GM12878 (cell line): ENCODE results near the gene GADL1. TPM values are rescaled to one million over a fixed set of nuclear protein-coding genes. Genes with fewer than 3 reads are reported as not detected.

Experiments
- ATAC-seq: fragments of 200-7000 bp; cut with Tn5 transposase; 3 replicates; pipeline ENCODE4 v1.9.1; 2020; ENCODE audit warnings: mild to moderate bottlenecking, moderate library complexity
- BruUV-seq: library from RNA; stranded (reverse); fragments of 400-500 nt; replicated peaks from 2 replicates; lab custom pipeline; 2021; lab: Mats Ljungman, UMichigan
- CTCF ChIA-PET: fragments of 300-600 bp; sonication (Branson Sonifier 250); formaldehyde crosslinking; extraction: SDS; loops from one replicate; lab custom pipeline; 2021; ENCODE audit warnings: inconsistent platforms; lab: Yijun Ruan, JAX
- POLR2A ChIA-PET: fragments of 350-600 bp; formaldehyde crosslinking; extraction: SDS; loops from one replicate; lab custom pipeline; 2021; ENCODE audit warnings: inconsistent platforms; lab: Charles Lee
- RAD21 ChIA-PET: fragments of 300-600 bp; sonication (Branson Sonifier 250); formaldehyde crosslinking; loops from one replicate; lab custom pipeline; 2023; ENCODE audit warnings: antibody characterized with exemption; ENCODE audit not compliant: unreplicated experiment; lab: Charles Lee
- SMC1A ChIA-PET: fragments of 300-600 bp; sonication (Branson Sonifier 250); formaldehyde crosslinking; loops from one replicate; lab custom pipeline; 2023; ENCODE audit not compliant: unreplicated experiment, uncharacterized antibody; lab: Charles Lee
- DNase-seq: peaks from one replicate; pipeline ENCODE4 v3.0.0-alpha.2; 2011; ENCODE audit warnings: low read depth, low spot score
- FAIRE-seq: peaks from 3 replicates; lab custom pipeline; 2011; peaks lifted over from hg19 to GRCh38; lab: Jason Lieb, UNC
- H2AFZ ChIP-seq: 2 replicates; pipeline ENCODE4 v1.6.0; 2011; ENCODE audit warnings: low read depth, low read length, control low read depth; ENCODE audit not compliant: control insufficient read depth
- H3K27ac ChIP-seq: 2 replicates; pipeline ENCODE4 v1.5.1; 2011; ENCODE audit warnings: control low read depth; ENCODE audit not compliant: control insufficient read depth, insufficient read depth
- H3K27me3 ChIP-seq, 2 experiments: replicated peaks in 1 of 2; 2 replicates each; pipeline versions ENCODE4 v1.6.0 to v1.6.1; 2011; ENCODE audit warnings: low read length in 1 of 2; ENCODE audit not compliant: control insufficient read depth in 2 of 2, insufficient read depth in 2 of 2
- H3K36me3 ChIP-seq, 2 experiments: 2 replicates each; pipeline ENCODE4 v1.5.1; 2011; ENCODE audit warnings: low read length in 1 of 2; ENCODE audit not compliant: control insufficient read depth in 2 of 2, insufficient read depth in 2 of 2
- H3K4me1 ChIP-seq: 2 replicates; pipeline ENCODE4 v1.6.1; 2011; ENCODE audit warnings: mild to moderate bottlenecking, low read length, moderate library complexity, mixed read lengths; ENCODE audit not compliant: control insufficient read depth, insufficient read depth
- H3K4me2 ChIP-seq: 2 replicates; pipeline ENCODE4 v1.6.0; 2011; ENCODE audit warnings: control low read depth; ENCODE audit not compliant: control insufficient read depth, insufficient read depth
- H3K4me3 ChIP-seq: fragments of 200-600 bp; sonication (generic); 2 replicates; pipeline ENCODE4 v1.5.1; 2016
- H3K79me2 ChIP-seq: 2 replicates; pipeline ENCODE4 v1.6.0; 2011; ENCODE audit warnings: low read length; ENCODE audit not compliant: control insufficient read depth, insufficient read depth
- H3K9ac ChIP-seq: 2 replicates; pipeline ENCODE4 v1.8.0; 2011; ENCODE audit warnings: low read length, control low read depth, mixed read lengths; ENCODE audit not compliant: control insufficient read depth, insufficient read depth
- H3K9me3 ChIP-seq: replicated peaks from 3 replicates; pipeline ENCODE4 v1.5.1; 2011; ENCODE audit warnings: mild to moderate bottlenecking, low read length; ENCODE audit not compliant: control insufficient read depth, insufficient read depth
- H4K20me1 ChIP-seq: 2 replicates; pipeline ENCODE4 v1.6.0; 2011; ENCODE audit not compliant: control insufficient read depth, insufficient read depth
- BMI1 ChIP-seq: fragments of 450-650 bp; IDR thresholded peaks from 2 replicates; pipeline ENCODE4 v1.6.1; 2016; ENCODE audit warnings: mild to moderate bottlenecking, moderate library complexity, borderline replicate concordance
- CHD1 ChIP-seq: IDR thresholded peaks from 2 replicates; pipeline ENCODE4 v1.6.1; 2012; ENCODE audit warnings: low read depth, low read length, improper control_type of control experiment
- E2F4 ChIP-seq: IDR thresholded peaks from 2 replicates; pipeline ENCODE4 v1.6.1; 2012; ENCODE audit warnings: low read depth, low read length, improper control_type of control experiment
- JUND ChIP-seq: IDR thresholded peaks from 2 replicates; pipeline ENCODE4 v1.6.1; 2012; ENCODE audit warnings: low read depth, mild to moderate bottlenecking, low read length, improper control_type of control experiment, moderate library complexity
- KLF5 ChIP-seq: fragments of 450-650 bp; IDR thresholded peaks from 2 replicates; pipeline ENCODE4 v1.6.1; 2014; ENCODE audit warnings: mild to moderate bottlenecking; ENCODE audit not compliant: partially characterized antibody
- MAX ChIP-seq: IDR thresholded peaks from 2 replicates; pipeline ENCODE4 v1.6.1; 2012; ENCODE audit warnings: low read depth, low read length, improper control_type of control experiment
- MEF2B ChIP-seq: fragments of 450-650 bp; IDR thresholded peaks from 2 replicates; pipeline ENCODE4 v1.6.1; 2018; ENCODE audit warnings: mild to moderate bottlenecking, moderate library complexity; ENCODE audit not compliant: partially characterized antibody, poor library complexity, severe bottlenecking
- NFIC ChIP-seq: IDR thresholded peaks from 2 replicates; pipeline ENCODE4 v1.6.1; 2012; ENCODE audit warnings: low read depth, mild to moderate bottlenecking, inconsistent platforms, low read length, moderate library complexity
- NR2C2 ChIP-seq: IDR thresholded peaks from 2 replicates; pipeline ENCODE4 v1.6.1; 2011; ENCODE audit warnings: borderline replicate concordance, low read depth; ENCODE audit not compliant: control insufficient read depth, insufficient read length
- NR2F1 ChIP-seq: fragments of 450-650 bp; conservative IDR thresholded peaks from 2 replicates; pipeline ENCODE4 v1.6.1; 2017; ENCODE audit warnings: mild to moderate bottlenecking
- NRF1 ChIP-seq: conservative IDR thresholded peaks from 2 replicates; pipeline ENCODE4 v1.6.1; 2011; ENCODE audit warnings: mild to moderate bottlenecking, low read depth, low read length, improper control_type of control experiment
- RCOR1 ChIP-seq: conservative IDR thresholded peaks from 2 replicates; pipeline ENCODE4 v1.6.1; 2012; ENCODE audit warnings: low read depth, low read length, improper control_type of control experiment
- SIN3A ChIP-seq: IDR thresholded peaks from 2 replicates; pipeline ENCODE4 v1.6.1; 2012; ENCODE audit warnings: low read depth, low read length, improper control_type of control experiment
- SP1 ChIP-seq: IDR thresholded peaks from one replicate; pipeline ENCODE4 v1.6.1; 2011; ENCODE audit warnings: low read depth, low read length
- SUZ12 ChIP-seq: fragments of 200-600 bp; sonication (generic); IDR thresholded peaks from one replicate; pipeline ENCODE4 v1.6.1; 2018; ENCODE audit warnings: antibody characterized with exemption, mild to moderate bottlenecking; ENCODE audit not compliant: unreplicated experiment
- WRNIP1 ChIP-seq: IDR thresholded peaks from 2 replicates; pipeline ENCODE4 v1.6.1; 2011; ENCODE audit warnings: low read depth, low read length, improper control_type of control experiment, borderline replicate concordance
- ZNF622 ChIP-seq: fragments of 450-650 bp; IDR thresholded peaks from 2 replicates; pipeline ENCODE4 v1.6.1; 2017; ENCODE audit warnings: mild to moderate bottlenecking, inconsistent platforms
- WGBS: methylation state at CpG from one replicate; pipeline ENCODE4 v1.1.6; 2016; ENCODE audit warnings: low lambda C conversion rate; ENCODE audit not compliant: insufficient replicate concordance, insufficient coverage; ENCODE audit errors: missing lambda C conversion rate; 5-methylcytosine and 5-hydroxymethylcytosine counted together
- in situ Hi-C: fragments of 300-500 bp; cut with MboI; formaldehyde crosslinking; loops from 9 replicates; pipeline ENCODE4 v1.14.3; 2018; ENCODE audit warnings: mixed read lengths
- intact Hi-C: fragments of 100-400 bp; cut with micrococcal nuclease; formaldehyde crosslinking; loops from one replicate; pipeline ENCODE4 v1.14.2; 2022; ENCODE audit not compliant: unreplicated experiment
- polyA plus RNA-seq, 11 experiments: library from polyadenylated mRNA; depleted of rRNA in 4 of 11; unstranded in 6 of 11; stranded (reverse) in 5 of 11; fragments of >200 nt; fragmentation: Nextera tagmentation in 4 of 11; fragmentation: Illumina TruSeq in 1 of 11; extraction: Ambion mirVana in 4 of 11; extraction: Trizol in 1 of 11; gene quantifications; 1 replicate in 1 of 11; 2 replicates in 10 of 11; pipeline versions ENCODE4 v1.2.1 to v1.2.3, GENCODE V29; 2011 to 2016; ENCODE audit warnings: inconsistent platforms in 2 of 11, missing spikeins in 2 of 11, low read depth in 1 of 11
- total RNA-seq, 4 experiments: library from RNA; depleted of rRNA in 3 of 4; stranded (reverse); fragments of >200 nt in 3 of 4; fragmentation: Illumina TruSeq in 1 of 4; extraction: Trizol in 1 of 4; gene quantifications; 2 replicates each; pipeline versions ENCODE4 v1.2.1 to v1.2.3, GENCODE V29; 2013 to 2021
- TF ChIP-seq, protein P1 (sequence below): fragments of 450-650 bp; IDR thresholded peaks from 2 replicates; pipeline ENCODE4 v1.6.1; 2016; ENCODE audit warnings: mild to moderate bottlenecking
- TF ChIP-seq, protein P2 (sequence below): IDR thresholded peaks from 2 replicates; pipeline ENCODE4 v1.6.1; 2011; ENCODE audit warnings: borderline replicate concordance, low read depth, mild to moderate bottlenecking, moderate library complexity, mixed read lengths, low read length; ENCODE audit not compliant: insufficient read depth; ENCODE audit errors: extremely low read length

The GADL1 gene
- total and polyA plus RNA-seq, 10 of the 15 experiments (the other 5 are each of a cell fraction or from before 2014, with no cell fraction given) = 0.04 TPM; not detected in 9

GRCh38 chr3:30676424-30677346 is 217.8 kb downstream of the GADL1 start:
- Histone ChIP-seq H3K36me3 (no peaks in the 10 kb centered on the region), H3K4me2 (no peak overlapping the region), H3K9ac (no peak overlapping the region), H3K27ac (no peak overlapping the region), H3K79me2 (no peaks in the 10 kb centered on the region), H3K4me3 (no peak overlapping the region), H2AFZ (no peak overlapping the region), H3K4me1 (no peaks in the 10 kb centered on the region; the same call in 1 of the 2 replicates)
- DNase-seq (no peak), FAIRE-seq (no peak)
- CTCF ChIA-PET = interaction anchor here (1.2 kb wide), 1 partner anchor 18 kb away, joined by 4 read pairs; no protein-coding TSS in a partner anchor
- RAD21 ChIA-PET = interaction anchor here (1.0 kb wide), 1 partner anchor 17 kb away, joined by 3 read pairs; no protein-coding TSS in a partner anchor
- intact Hi-C loops = no loop called here
- BruUV-seq = no TSS peak
- POLR2A ChIA-PET = no interaction called here
- SMC1A ChIA-PET = interaction anchor here (0.9 to 1.2 kb wide), 4 partner anchors 9 to 61 kb away, joined by 3 to 4 read pairs (median 3); no protein-coding TSS in a partner anchor
- TF ChIP-seq, protein P1, sequence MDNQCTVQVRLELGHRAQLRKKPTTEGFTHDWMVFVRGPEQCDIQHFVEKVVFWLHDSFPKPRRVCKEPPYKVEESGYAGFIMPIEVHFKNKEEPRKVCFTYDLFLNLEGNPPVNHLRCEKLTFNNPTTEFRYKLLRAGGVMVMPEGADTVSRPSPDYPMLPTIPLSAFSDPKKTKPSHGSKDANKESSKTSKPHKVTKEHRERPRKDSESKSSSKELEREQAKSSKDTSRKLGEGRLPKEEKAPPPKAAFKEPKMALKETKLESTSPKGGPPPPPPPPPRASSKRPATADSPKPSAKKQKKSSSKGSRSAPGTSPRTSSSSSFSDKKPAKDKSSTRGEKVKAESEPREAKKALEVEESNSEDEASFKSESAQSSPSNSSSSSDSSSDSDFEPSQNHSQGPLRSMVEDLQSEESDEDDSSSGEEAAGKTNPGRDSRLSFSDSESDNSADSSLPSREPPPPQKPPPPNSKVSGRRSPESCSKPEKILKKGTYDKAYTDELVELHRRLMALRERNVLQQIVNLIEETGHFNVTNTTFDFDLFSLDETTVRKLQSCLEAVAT = no peak
- no peak for TF ChIP-seq E2F4
- TF ChIP-seq BMI1 = no peak
- TF ChIP-seq SP1 = no peak
- no peak for TF ChIP-seq SIN3A
- TF ChIP-seq KLF5 = no peak
- no peak for TF ChIP-seq NR2F1
- no peak for TF ChIP-seq NFIC
- TF ChIP-seq MEF2B = no peak
- no peak for TF ChIP-seq RCOR1
- no peak for TF ChIP-seq NRF1
- TF ChIP-seq CHD1 = no peak
- no peak for TF ChIP-seq MAX
- TF ChIP-seq JUND = no peak
- no peak for TF ChIP-seq SUZ12
- no peak for TF ChIP-seq NR2C2
- no peak for TF ChIP-seq WRNIP1
- TF ChIP-seq, protein P2, sequence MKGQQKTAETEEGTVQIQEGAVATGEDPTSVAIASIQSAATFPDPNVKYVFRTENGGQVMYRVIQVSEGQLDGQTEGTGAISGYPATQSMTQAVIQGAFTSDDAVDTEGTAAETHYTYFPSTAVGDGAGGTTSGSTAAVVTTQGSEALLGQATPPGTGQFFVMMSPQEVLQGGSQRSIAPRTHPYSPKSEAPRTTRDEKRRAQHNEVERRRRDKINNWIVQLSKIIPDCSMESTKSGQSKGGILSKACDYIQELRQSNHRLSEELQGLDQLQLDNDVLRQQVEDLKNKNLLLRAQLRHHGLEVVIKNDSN = no peak
- TF ChIP-seq ZNF622 = no peak
- TF ChIP-seq, all 136 proteins: peak for 0
- WGBS = 2% methylated on average over 4 of the region's 4 CpGs
- ATAC-seq = no peak
- in situ Hi-C loops = no loop called here
- H3K9me3 ChIP-seq = no peaks in the 10 kb centered on the region; the same call in 2 of the 3 replicates
- H4K20me1 ChIP-seq = no peaks in the 10 kb centered on the region
- H3K27me3 ChIP-seq = no peaks in the 10 kb centered on the region; a peak in 1 of 4 replicates
